GM23338 (cell line): Measurements from ENCODE around the gene TMEM213. TPM values are rescaled to one million over a fixed set of nuclear protein-coding genes. Genes with fewer than 3 reads are reported as not detected.

Experiments used
- ATAC-seq: fragments of 200-7000 bp; cut with Tn5 transposase; 3 replicates; pipeline ENCODE4 v1.9.1; 2020
- DNase-seq: peaks from one replicate; pipeline ENCODE4 v3.0.0-alpha.2; 2015; ENCODE audit warnings: low spot score
- H2AFZ ChIP-seq: fragments of 200-600 bp; sonication (generic); 2 replicates; pipeline ENCODE4 v1.8.0; 2016; ENCODE audit warnings: antibody characterized with exemption, mild to moderate bottlenecking, moderate library complexity
- H3F3A ChIP-seq: fragments of 200-600 bp; sonication (generic); replicated peaks from 2 replicates; pipeline ENCODE4 v1.8.0; 2017; ENCODE audit warnings: antibody characterized with exemption, mixed run types, low read depth
- H3K27ac ChIP-seq: fragments of 200-600 bp; sonication (generic); 2 replicates; pipeline ENCODE4 v1.6.1; 2016; ENCODE audit warnings: low read depth
- H3K27me3 ChIP-seq: fragments of 200-600 bp; sonication (generic); 2 replicates; pipeline ENCODE4 v1.8.0; 2016; ENCODE audit warnings: mild to moderate bottlenecking, mixed run types, moderate library complexity; ENCODE audit not compliant: insufficient read depth
- H3K36me3 ChIP-seq: fragments of 200-600 bp; sonication (generic); 2 replicates; pipeline ENCODE4 v1.8.0; 2016; ENCODE audit warnings: mild to moderate bottlenecking; ENCODE audit not compliant: insufficient read depth
- H3K4me1 ChIP-seq: fragments of 200-600 bp; sonication (generic); 2 replicates; pipeline ENCODE4 v1.8.0; 2016; ENCODE audit warnings: mild to moderate bottlenecking, moderate library complexity; ENCODE audit not compliant: insufficient read depth
- H3K4me2 ChIP-seq: fragments of 200-600 bp; sonication (generic); 2 replicates; pipeline ENCODE4 v1.7.1; 2017; ENCODE audit warnings: mixed run types
- H3K4me3 ChIP-seq: fragments of 200-600 bp; sonication (generic); 2 replicates; pipeline ENCODE4 v1.6.1; 2016; ENCODE audit warnings: mixed run types
- H3K79me2 ChIP-seq: fragments of 200-600 bp; sonication (generic); replicated peaks from 2 replicates; pipeline ENCODE4 v1.8.0; 2017; ENCODE audit warnings: mild to moderate bottlenecking; ENCODE audit not compliant: insufficient read depth
- H3K9me2 ChIP-seq: fragments of 200-600 bp; sonication (generic); 2 replicates; pipeline ENCODE4 v1.8.0; 2017; ENCODE audit not compliant: insufficient read depth
- H4K20me1 ChIP-seq: fragments of 200-600 bp; sonication (generic); replicated peaks from 2 replicates; pipeline ENCODE4 v1.8.0; 2017; ENCODE audit warnings: mild to moderate bottlenecking; ENCODE audit not compliant: insufficient read depth
- H3K27ac Mint-ChIP-seq: 2 replicates; pipeline ENCODE4 v1.8.0; 2020; ENCODE audit warnings: inconsistent platforms, mild to moderate bottlenecking, moderate library complexity, mixed read lengths
- H3K27me3 Mint-ChIP-seq: 3 replicates; pipeline ENCODE4 v1.8.0; 2022; ENCODE audit warnings: low read depth, mild to moderate bottlenecking, moderate library complexity, mixed read lengths, inconsistent platforms; ENCODE audit not compliant: insufficient read depth, poor library complexity
- H3K36me3 Mint-ChIP-seq: 3 replicates; pipeline ENCODE4 v1.8.0; 2021; ENCODE audit warnings: low read depth, mild to moderate bottlenecking, inconsistent platforms, moderate library complexity, mixed read lengths
- H3K4me1 Mint-ChIP-seq: 3 replicates; pipeline ENCODE4 v1.8.0; 2020; ENCODE audit warnings: mild to moderate bottlenecking, inconsistent platforms, mixed read lengths
- H3K4me3 Mint-ChIP-seq: 3 replicates; pipeline ENCODE4 v1.8.0; 2021; ENCODE audit warnings: moderate library complexity, mild to moderate bottlenecking, inconsistent platforms, mixed read lengths
- H3K9me3 Mint-ChIP-seq: 3 replicates; pipeline ENCODE4 v1.8.0; 2020; ENCODE audit warnings: moderate library complexity, mild to moderate bottlenecking, inconsistent platforms, mixed read lengths
- EZH2phosphoT487 ChIP-seq: fragments of 200-600 bp; sonication (generic); IDR thresholded peaks from one replicate; pipeline ENCODE4 v1.8.1; 2018; ENCODE audit warnings: antibody characterized with exemption; ENCODE audit not compliant: unreplicated experiment
- JUNB ChIP-seq: IDR thresholded peaks from one replicate; pipeline ENCODE4 v1.6.1; 2016; ENCODE audit warnings: antibody characterized with exemption; ENCODE audit not compliant: unreplicated experiment
- NANOG ChIP-seq: IDR thresholded peaks from 2 replicates; pipeline ENCODE4 v1.6.1; 2016; ENCODE audit warnings: antibody characterized with exemption, borderline replicate concordance
- STAT1 ChIP-seq: IDR thresholded peaks from one replicate; pipeline ENCODE4 v1.6.1; 2016; ENCODE audit warnings: antibody characterized with exemption; ENCODE audit not compliant: unreplicated experiment
- ZNF331 ChIP-seq: fragments of 250-450 bp; sonication (Bioruptor Pico); IDR thresholded peaks from 2 replicates; pipeline ENCODE4 v1.5.0; 2020; ENCODE audit warnings: low read depth, mild to moderate bottlenecking, moderate library complexity
- polyA plus RNA-seq: library from polyadenylated mRNA; unstranded; fragments of >200 nt; fragmentation: Nextera tagmentation; extraction: Ambion mirVana; gene quantifications from 2 replicates; pipeline ENCODE4 v1.2.1, GENCODE V29; 2016
- total RNA-seq: library from RNA; depleted of rRNA; stranded (reverse); fragments of >200 nt; shearing (Covaris generic); gene quantifications from 2 replicates; pipeline ENCODE4 v1.2.3, GENCODE V29; 2014
- TF ChIP-seq, protein P1 (sequence below): IDR thresholded peaks from one replicate; pipeline ENCODE4 v1.6.1; 2018; ENCODE audit warnings: antibody characterized with exemption; ENCODE audit not compliant: unreplicated experiment
- TF ChIP-seq, protein P2 (sequence below), 2 experiments: fragments of 200-600 bp in 1 of 2; sonication (generic) in 1 of 2; conservative IDR thresholded peaks; 2 replicates each; pipeline versions ENCODE4 v1.5.1 to v1.6.1; 2016 to 2017; ENCODE audit warnings: antibody characterized with exemption in 2 of 2, low read depth in 2 of 2, mild to moderate bottlenecking in 2 of 2, moderate library complexity in 1 of 2
- TF ChIP-seq, protein P3 (sequence below): IDR thresholded peaks from 2 replicates; pipeline ENCODE4 v1.6.1; 2016; ENCODE audit warnings: antibody characterized with exemption
- TF ChIP-seq, protein P4 (sequence below): fragments of 250-450 bp; sonication (Bioruptor Pico); IDR thresholded peaks from 2 replicates; pipeline ENCODE4 v1.5.0; 2020; ENCODE audit warnings: mild to moderate bottlenecking, moderate library complexity

TMEM213 gene
- total and polyA plus RNA-seq, 2 experiments from 2014 or later, result 0.89 TPM; not detected in 1

DNA sequence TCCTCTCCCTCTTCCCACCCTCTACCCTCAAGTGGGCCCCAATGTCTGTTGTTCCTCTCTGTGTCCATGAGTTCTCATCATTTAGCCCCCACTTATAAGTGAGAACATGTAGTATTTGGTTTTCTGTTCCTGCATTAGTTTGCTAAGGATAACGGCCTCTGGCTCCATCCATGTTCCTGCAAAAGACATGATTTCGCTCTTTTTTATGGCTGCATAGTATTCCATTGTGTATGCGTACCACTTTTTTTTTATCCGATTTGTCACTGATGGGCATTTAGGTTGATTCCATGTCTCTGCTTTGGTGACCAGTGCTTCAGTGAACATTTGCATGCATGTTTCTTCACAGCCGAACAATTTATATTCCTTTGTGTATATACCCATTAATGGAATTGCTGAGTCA lies 51.9 kb downstream of the TMEM213 start:
- ATAC-seq (no peak), DNase-seq (no peak)
- Histone ChIP-seq H4K20me1 (no peaks in the 10 kb centered on the region), H3K9me2 (no peaks in the 10 kb centered on the region), H3K27me3 (no peaks in the 10 kb centered on the region), H3K4me2 (no peak overlapping the region), H3K27ac (no peak overlapping the region), H3F3A (no peaks in the 10 kb centered on the region), H3K4me3 (no peak overlapping the region), H3K4me1 (peaks cover 22% of the 10 kb centered on the region), H2AFZ (no peak overlapping the region), H3K36me3 (peaks cover 16% of the 10 kb centered on the region), H3K79me2 (no peaks in the 10 kb centered on the region)
- Mint-ChIP-seq H3K27ac (no peak overlapping the region), H3K36me3 (peaks cover 34% of the 10 kb centered on the region), H3K9me3 (peaks cover 8% of the 10 kb centered on the region; the same call in 2 of the 3 replicates), H3K4me3 (no peak overlapping the region), H3K4me1 (peaks cover 42% of the 10 kb centered on the region), H3K27me3 (peaks cover 2% of the 10 kb centered on the region)
- TF ChIP-seq, protein P1, sequence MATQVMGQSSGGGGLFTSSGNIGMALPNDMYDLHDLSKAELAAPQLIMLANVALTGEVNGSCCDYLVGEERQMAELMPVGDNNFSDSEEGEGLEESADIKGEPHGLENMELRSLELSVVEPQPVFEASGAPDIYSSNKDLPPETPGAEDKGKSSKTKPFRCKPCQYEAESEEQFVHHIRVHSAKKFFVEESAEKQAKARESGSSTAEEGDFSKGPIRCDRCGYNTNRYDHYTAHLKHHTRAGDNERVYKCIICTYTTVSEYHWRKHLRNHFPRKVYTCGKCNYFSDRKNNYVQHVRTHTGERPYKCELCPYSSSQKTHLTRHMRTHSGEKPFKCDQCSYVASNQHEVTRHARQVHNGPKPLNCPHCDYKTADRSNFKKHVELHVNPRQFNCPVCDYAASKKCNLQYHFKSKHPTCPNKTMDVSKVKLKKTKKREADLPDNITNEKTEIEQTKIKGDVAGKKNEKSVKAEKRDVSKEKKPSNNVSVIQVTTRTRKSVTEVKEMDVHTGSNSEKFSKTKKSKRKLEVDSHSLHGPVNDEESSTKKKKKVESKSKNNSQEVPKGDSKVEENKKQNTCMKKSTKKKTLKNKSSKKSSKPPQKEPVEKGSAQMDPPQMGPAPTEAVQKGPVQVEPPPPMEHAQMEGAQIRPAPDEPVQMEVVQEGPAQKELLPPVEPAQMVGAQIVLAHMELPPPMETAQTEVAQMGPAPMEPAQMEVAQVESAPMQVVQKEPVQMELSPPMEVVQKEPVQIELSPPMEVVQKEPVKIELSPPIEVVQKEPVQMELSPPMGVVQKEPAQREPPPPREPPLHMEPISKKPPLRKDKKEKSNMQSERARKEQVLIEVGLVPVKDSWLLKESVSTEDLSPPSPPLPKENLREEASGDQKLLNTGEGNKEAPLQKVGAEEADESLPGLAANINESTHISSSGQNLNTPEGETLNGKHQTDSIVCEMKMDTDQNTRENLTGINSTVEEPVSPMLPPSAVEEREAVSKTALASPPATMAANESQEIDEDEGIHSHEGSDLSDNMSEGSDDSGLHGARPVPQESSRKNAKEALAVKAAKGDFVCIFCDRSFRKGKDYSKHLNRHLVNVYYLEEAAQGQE, result no peak
- TF ChIP-seq EZH2phosphoT487, result no peak
- no peak for TF ChIP-seq STAT1
- TF ChIP-seq JUNB, result no peak
- no peak for TF ChIP-seq NANOG
- TF ChIP-seq, protein P2, sequence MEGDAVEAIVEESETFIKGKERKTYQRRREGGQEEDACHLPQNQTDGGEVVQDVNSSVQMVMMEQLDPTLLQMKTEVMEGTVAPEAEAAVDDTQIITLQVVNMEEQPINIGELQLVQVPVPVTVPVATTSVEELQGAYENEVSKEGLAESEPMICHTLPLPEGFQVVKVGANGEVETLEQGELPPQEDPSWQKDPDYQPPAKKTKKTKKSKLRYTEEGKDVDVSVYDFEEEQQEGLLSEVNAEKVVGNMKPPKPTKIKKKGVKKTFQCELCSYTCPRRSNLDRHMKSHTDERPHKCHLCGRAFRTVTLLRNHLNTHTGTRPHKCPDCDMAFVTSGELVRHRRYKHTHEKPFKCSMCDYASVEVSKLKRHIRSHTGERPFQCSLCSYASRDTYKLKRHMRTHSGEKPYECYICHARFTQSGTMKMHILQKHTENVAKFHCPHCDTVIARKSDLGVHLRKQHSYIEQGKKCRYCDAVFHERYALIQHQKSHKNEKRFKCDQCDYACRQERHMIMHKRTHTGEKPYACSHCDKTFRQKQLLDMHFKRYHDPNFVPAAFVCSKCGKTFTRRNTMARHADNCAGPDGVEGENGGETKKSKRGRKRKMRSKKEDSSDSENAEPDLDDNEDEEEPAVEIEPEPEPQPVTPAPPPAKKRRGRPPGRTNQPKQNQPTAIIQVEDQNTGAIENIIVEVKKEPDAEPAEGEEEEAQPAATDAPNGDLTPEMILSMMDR (conservative IDR thresholded peaks at IDR 0.05; ENCODE audit: low read depth in 2 of 2), result no peak
- TF ChIP-seq, protein P3, sequence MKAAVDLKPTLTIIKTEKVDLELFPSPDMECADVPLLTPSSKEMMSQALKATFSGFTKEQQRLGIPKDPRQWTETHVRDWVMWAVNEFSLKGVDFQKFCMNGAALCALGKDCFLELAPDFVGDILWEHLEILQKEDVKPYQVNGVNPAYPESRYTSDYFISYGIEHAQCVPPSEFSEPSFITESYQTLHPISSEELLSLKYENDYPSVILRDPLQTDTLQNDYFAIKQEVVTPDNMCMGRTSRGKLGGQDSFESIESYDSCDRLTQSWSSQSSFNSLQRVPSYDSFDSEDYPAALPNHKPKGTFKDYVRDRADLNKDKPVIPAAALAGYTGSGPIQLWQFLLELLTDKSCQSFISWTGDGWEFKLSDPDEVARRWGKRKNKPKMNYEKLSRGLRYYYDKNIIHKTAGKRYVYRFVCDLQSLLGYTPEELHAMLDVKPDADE, result no peak
- no peak for TF ChIP-seq ZNF331 (CRISPR knock-in tag)
- TF ChIP-seq, protein P4, sequence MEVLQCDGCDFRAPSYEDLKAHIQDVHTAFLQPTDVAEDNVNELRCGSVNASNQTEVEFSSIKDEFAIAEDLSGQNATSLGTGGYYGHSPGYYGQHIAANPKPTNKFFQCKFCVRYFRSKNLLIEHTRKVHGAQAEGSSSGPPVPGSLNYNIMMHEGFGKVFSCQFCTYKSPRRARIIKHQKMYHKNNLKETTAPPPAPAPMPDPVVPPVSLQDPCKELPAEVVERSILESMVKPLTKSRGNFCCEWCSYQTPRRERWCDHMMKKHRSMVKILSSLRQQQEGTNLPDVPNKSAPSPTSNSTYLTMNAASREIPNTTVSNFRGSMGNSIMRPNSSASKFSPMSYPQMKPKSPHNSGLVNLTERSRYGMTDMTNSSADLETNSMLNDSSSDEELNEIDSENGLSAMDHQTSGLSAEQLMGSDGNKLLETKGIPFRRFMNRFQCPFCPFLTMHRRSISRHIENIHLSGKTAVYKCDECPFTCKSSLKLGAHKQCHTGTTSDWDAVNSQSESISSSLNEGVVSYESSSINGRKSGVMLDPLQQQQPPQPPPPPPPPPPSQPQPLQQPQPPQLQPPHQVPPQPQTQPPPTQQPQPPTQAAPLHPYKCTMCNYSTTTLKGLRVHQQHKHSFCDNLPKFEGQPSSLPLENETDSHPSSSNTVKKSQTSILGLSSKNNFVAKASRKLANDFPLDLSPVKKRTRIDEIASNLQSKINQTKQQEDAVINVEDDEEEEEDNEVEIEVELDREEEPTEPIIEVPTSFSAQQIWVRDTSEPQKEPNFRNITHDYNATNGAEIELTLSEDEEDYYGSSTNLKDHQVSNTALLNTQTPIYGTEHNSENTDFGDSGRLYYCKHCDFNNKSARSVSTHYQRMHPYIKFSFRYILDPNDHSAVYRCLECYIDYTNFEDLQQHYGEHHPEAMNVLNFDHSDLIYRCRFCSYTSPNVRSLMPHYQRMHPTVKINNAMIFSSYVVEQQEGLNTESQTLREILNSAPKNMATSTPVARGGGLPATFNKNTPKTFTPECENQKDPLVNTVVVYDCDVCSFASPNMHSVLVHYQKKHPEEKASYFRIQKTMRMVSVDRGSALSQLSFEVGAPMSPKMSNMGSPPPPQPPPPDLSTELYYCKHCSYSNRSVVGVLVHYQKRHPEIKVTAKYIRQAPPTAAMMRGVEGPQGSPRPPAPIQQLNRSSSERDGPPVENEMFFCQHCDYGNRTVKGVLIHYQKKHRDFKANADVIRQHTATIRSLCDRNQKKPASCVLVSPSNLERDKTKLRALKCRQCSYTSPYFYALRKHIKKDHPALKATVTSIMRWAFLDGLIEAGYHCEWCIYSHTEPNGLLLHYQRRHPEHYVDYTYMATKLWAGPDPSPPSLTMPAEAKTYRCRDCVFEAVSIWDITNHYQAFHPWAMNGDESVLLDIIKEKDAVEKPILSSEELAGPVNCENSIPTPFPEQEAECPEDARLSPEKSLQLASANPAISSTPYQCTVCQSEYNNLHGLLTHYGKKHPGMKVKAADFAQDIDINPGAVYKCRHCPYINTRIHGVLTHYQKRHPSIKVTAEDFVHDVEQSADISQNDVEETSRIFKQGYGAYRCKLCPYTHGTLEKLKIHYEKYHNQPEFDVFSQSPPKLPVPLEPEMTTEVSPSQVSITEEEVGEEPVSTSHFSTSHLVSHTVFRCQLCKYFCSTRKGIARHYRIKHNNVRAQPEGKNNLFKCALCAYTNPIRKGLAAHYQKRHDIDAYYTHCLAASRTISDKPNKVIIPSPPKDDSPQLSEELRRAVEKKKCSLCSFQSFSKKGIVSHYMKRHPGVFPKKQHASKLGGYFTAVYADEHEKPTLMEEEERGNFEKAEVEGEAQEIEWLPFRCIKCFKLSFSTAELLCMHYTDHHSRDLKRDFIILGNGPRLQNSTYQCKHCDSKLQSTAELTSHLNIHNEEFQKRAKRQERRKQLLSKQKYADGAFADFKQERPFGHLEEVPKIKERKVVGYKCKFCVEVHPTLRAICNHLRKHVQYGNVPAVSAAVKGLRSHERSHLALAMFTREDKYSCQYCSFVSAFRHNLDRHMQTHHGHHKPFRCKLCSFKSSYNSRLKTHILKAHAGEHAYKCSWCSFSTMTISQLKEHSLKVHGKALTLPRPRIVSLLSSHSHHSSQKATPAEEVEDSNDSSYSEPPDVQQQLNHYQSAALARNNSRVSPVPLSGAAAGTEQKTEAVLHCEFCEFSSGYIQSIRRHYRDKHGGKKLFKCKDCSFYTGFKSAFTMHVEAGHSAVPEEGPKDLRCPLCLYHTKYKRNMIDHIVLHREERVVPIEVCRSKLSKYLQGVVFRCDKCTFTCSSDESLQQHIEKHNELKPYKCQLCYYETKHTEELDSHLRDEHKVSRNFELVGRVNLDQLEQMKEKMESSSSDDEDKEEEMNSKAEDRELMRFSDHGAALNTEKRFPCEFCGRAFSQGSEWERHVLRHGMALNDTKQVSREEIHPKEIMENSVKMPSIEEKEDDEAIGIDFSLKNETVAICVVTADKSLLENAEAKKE (CRISPR knock-in tag), result no peak
